ENCODE results near the gene OVCA2.

DNA sequence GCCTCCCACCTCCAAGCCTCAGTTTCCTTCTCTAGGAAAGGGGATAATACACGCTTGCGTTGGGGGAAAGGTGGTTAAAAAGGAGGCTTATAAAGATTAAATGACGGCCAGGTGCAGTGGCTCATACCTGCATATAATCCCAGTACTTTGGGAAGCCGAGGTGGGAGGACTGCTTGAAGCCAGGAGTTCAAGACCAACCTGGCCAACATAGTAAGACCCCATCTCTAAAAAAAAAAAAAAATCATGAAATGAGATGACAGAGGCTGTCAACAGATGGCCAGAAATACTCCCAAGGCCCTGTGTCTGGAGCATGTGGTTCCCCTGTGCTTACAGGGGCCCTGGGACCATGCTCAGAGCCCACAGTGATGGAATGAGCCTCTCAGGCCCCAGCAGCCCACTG is 47.1 kb upstream of the OVCA2 start:
- TF ChIP-seq POLR2AphosphoS5 (IDR thresholded peaks at IDR 0.05), result no peak
- TF ChIP-seq, protein P1, sequence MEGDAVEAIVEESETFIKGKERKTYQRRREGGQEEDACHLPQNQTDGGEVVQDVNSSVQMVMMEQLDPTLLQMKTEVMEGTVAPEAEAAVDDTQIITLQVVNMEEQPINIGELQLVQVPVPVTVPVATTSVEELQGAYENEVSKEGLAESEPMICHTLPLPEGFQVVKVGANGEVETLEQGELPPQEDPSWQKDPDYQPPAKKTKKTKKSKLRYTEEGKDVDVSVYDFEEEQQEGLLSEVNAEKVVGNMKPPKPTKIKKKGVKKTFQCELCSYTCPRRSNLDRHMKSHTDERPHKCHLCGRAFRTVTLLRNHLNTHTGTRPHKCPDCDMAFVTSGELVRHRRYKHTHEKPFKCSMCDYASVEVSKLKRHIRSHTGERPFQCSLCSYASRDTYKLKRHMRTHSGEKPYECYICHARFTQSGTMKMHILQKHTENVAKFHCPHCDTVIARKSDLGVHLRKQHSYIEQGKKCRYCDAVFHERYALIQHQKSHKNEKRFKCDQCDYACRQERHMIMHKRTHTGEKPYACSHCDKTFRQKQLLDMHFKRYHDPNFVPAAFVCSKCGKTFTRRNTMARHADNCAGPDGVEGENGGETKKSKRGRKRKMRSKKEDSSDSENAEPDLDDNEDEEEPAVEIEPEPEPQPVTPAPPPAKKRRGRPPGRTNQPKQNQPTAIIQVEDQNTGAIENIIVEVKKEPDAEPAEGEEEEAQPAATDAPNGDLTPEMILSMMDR (IDR thresholded peaks at IDR 0.05), result no peak

Data from suprapubic skin (tissue), 3 donors.